AG04450 (cell line): ENCODE measurements around the gene KAT7. TPM values are rescaled to one million over a fixed set of nuclear protein-coding genes. Genes with fewer than 3 reads are reported as not detected.

Source experiments
- CTCF ChIA-PET: fragments of 300-600, 350-600 bp; formaldehyde crosslinking; extraction: SDS; loops from one replicate; lab custom pipeline; 2022; ENCODE audit warnings: antibody characterized with exemption, inconsistent platforms; lab: Charles Lee
- POLR2A ChIA-PET: fragments of 350-600 bp; formaldehyde crosslinking; extraction: SDS; loops from one replicate; lab custom pipeline; 2021; ENCODE audit warnings: antibody characterized with exemption, inconsistent platforms; lab: Yijun Ruan, JAX
- DNase-seq: peaks from one replicate; pipeline ENCODE4 v3.0.0-alpha.2; 2011; ENCODE audit warnings: low read depth, low spot score
- H3K27ac ChIP-seq: one replicate; pipeline ENCODE4 v1.5.1; 2012; ENCODE audit warnings: low read depth, low read length, control low read depth
- H3K27me3 ChIP-seq: one replicate; pipeline ENCODE4 v1.6.0; 2012; ENCODE audit warnings: low read length; ENCODE audit not compliant: control insufficient read depth, insufficient read depth
- H3K4me3 ChIP-seq: 2 replicates; pipeline ENCODE4 v1.5.1; 2011; ENCODE audit warnings: mild to moderate bottlenecking, low read depth, low read length, control low read depth
- H3K9me3 ChIP-seq: 2 replicates; pipeline ENCODE4 v1.5.1; 2012; ENCODE audit warnings: low read length; ENCODE audit not compliant: control insufficient read depth, insufficient read depth
- polyA plus RNA-seq: library from polyadenylated mRNA; depleted of rRNA; stranded (reverse); fragments of >200 nt; gene quantifications from 2 replicates; pipeline ENCODE4 v1.2.3, GENCODE V29; 2011
- TF ChIP-seq, protein P1 (sequence below): IDR thresholded peaks from 2 replicates; pipeline ENCODE4 v1.5.1; 2011; ENCODE audit warnings: low read depth, low read length, control low read depth, inconsistent platforms

Gene KAT7
- polyA plus RNA-seq, 1 experiment: 27.0 TPM

DNA sequence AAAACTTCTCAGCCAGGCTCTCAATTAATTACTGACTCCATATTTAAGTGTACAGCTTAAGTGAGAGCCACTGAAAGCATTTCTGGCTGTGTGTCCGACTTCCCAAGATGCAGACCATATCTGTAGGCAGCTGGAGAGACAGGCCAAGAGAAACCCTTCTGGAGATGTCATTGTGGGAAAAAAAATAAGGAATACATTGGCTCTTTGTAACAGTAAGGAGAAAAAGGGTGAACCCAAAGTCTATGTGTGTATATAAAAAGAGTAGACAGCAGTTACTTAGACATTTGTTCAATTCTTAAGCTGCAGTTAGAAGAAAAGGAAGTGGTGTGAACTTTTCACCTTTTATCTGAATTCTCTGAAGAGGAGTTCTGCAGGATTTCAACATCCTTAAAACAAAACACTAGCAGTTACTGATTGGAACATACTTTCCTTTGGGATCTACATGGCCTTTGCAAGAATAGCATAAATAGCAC, 46.3 kb upstream of the KAT7 start:
- ChIA-PET POLR2A (interaction anchor here (0.6 kb wide), 1 partner anchor 35 kb away, joined by 3 read pairs; no protein-coding TSS in a partner anchor), CTCF (interaction anchor here (1.0 kb wide), 1 partner anchor 34 kb away, joined by 4 read pairs; no protein-coding TSS in a partner anchor)
- Histone ChIP-seq H3K9me3 (no peaks in the 10 kb centered on the region), H3K27me3 (peaks cover 9% of the 10 kb centered on the region), H3K4me3 (no peak overlapping the region), H3K27ac (no peak overlapping the region)
- no peak for DNase-seq
- TF ChIP-seq, protein P1, sequence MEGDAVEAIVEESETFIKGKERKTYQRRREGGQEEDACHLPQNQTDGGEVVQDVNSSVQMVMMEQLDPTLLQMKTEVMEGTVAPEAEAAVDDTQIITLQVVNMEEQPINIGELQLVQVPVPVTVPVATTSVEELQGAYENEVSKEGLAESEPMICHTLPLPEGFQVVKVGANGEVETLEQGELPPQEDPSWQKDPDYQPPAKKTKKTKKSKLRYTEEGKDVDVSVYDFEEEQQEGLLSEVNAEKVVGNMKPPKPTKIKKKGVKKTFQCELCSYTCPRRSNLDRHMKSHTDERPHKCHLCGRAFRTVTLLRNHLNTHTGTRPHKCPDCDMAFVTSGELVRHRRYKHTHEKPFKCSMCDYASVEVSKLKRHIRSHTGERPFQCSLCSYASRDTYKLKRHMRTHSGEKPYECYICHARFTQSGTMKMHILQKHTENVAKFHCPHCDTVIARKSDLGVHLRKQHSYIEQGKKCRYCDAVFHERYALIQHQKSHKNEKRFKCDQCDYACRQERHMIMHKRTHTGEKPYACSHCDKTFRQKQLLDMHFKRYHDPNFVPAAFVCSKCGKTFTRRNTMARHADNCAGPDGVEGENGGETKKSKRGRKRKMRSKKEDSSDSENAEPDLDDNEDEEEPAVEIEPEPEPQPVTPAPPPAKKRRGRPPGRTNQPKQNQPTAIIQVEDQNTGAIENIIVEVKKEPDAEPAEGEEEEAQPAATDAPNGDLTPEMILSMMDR: no peak

DNA sequence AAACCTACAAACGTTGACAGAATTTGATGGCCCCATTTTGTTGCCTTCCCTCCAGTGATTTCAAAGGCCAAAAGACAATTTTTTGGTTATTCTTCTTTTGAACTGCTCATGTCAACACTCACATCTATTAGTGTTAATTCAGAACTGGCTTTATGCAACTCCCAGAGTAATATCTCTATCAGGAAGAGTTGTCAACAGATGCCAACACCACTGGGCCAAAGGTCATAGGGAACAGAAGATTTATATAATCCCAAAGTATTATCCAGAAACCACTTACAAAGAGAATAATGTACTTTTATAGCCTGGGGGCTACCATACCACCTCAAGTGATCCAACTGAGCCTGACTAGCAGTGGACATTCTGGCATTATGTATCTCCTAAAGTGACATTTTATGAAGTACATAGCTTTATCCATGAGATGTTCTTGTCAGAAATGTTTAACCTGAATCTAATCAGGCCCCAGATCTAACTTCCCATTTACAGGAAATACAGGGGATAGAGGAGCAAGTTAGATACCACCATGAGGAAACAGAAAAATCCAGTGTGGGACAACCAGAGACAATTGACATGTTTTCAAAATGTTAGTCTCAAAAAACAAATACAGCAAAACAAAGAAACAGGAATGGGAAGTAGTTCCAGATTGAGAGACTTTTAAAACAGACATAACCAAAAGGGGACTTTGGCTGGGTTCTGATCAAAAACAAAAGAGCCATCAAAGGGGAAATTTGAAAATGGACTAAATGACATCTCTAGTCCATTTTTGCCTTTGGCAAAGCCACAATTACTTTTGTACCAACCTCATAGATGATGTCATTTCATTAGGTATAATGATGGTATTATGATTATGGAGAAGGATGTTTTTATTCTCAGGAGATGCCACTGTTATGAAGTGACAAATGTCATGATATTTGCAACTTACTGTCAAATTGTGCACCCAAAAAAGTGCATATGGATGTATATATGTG, 43.0 kb upstream of the KAT7 start:
- no peak for DNase-seq
- TF ChIP-seq, protein P1: no peak
- ChIA-PET CTCF (no interaction called here), POLR2A (no interaction called here)
- H3K27me3 ChIP-seq: peaks cover 8% of the 10 kb centered on the region
- no peaks in the 10 kb centered on the region for H3K9me3 ChIP-seq
- H3K27ac ChIP-seq: no peak overlapping the region
- no peak overlapping the region for H3K4me3 ChIP-seq

DNA sequence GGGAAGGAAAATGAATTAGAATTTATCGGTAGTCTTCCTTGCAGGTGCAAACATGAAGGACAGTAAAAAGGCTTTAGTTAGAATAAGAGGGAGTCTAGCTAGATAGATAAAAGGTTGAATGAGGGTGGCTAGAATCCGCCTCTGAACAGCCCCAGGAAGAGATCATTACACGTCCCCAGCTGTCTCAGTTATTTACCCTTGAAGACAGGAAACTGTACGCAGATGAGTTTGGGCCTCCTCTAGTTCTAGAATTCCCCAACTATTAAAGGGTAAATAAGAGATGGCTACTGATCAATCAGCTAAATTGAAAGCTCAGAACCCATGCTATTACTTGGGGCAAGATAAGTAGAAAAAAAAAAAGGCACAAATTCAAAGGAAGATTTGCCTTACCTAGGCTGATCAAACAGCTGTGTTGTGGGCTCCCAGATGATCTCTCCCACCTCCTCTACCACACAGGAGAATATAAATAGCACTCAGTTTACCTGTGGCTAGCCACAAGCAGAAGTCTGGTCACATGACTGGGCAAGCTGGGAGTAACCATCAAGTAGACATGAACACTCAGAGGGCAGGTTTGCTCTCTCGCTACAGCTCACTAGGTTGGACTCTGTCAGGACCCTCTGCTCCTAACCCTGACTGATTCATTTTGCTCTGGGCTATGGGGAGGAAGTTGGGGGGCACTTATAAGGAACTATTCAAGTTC, 41.5 kb upstream of the KAT7 start:
- CTCF ChIA-PET: interaction anchor here (1.0 kb wide), 1 partner anchor 113 kb away, joined by 3 read pairs; no protein-coding TSS in a partner anchor
- DNase-seq: no peak

GRCh38 chr17:49747632-49748031, 40.8 kb upstream of the KAT7 start:
- no peaks in the 10 kb centered on the region for H3K9me3 ChIP-seq
- POLR2A ChIA-PET: interaction anchor here (0.9 kb wide), 1 partner anchor 16 kb away, joined by 3 read pairs; no protein-coding TSS in a partner anchor
- no peak for DNase-seq
- CTCF ChIA-PET: no interaction called here
- H3K4me3 ChIP-seq: no peak overlapping the region
- no peak overlapping the region for H3K27ac ChIP-seq
- TF ChIP-seq, protein P1: no peak
- peaks cover 6% of the 10 kb centered on the region for H3K27me3 ChIP-seq

More for the DNA sequence above, 41.5 kb upstream of the KAT7 start:
- Histone ChIP-seq H3K27me3 (peaks cover 6% of the 10 kb centered on the region), H3K9me3 (no peaks in the 10 kb centered on the region), H3K4me3 (no peak overlapping the region), H3K27ac (no peak overlapping the region)
- POLR2A ChIA-PET: interaction anchor here (0.9 kb wide), 1 partner anchor 15 kb away, joined by 3 read pairs; no protein-coding TSS in a partner anchor
- TF ChIP-seq, protein P1: no peak
